IMR-90 (cell line): ENCODE results near the gene GMPPA. TPM values are rescaled to one million over a fixed set of nuclear protein-coding genes. Genes with fewer than 3 reads are reported as not detected.

Source experiments
- ATAC-seq: fragments of 200-7000 bp; cut with Tn5 transposase; 2 replicates; pipeline ENCODE4 v1.9.1; 2020; ENCODE audit warnings: low read depth, mild to moderate bottlenecking, moderate library complexity
- BruUV-seq: library from RNA; stranded (reverse); fragments of 400-500 nt; replicated peaks from 2 replicates; lab custom pipeline; 2021; lab: Mats Ljungman, UMichigan
- CTCF ChIA-PET: fragments of 300-600 bp; formaldehyde crosslinking; extraction: SDS; loops from one replicate; lab custom pipeline; 2021; ENCODE audit warnings: antibody characterized with exemption; lab: Yijun Ruan, JAX
- POLR2A ChIA-PET: fragments of 300-600 bp; sonication (Branson Sonifier 250); formaldehyde crosslinking; loops from one replicate; lab custom pipeline; 2022; ENCODE audit warnings: antibody characterized with exemption; ENCODE audit not compliant: unreplicated experiment; lab: Charles Lee
- DNase-seq: peaks from one replicate; pipeline ENCODE4 v3.0.0; 2013
- H2AFZ ChIP-seq: replicated peaks from 2 replicates; pipeline ENCODE3; 2013; ENCODE audit warnings: low read length, mild to moderate bottlenecking; ENCODE audit not compliant: poor library complexity
- H2AK5ac ChIP-seq: 2 replicates; pipeline ENCODE4 v1.6.1; 2013; ENCODE audit warnings: low read depth, low read length, inconsistent platforms
- H2AK9ac ChIP-seq: replicated peaks from 2 replicates; pipeline ENCODE3; 2013; ENCODE audit warnings: mild to moderate bottlenecking, low read depth, low read length, moderate library complexity; ENCODE audit not compliant: poor library complexity
- H2BK120ac ChIP-seq: 2 replicates; pipeline ENCODE4 v1.6.1; 2013; ENCODE audit warnings: low read depth, low read length, inconsistent platforms
- H2BK15ac ChIP-seq: 3 replicates; pipeline ENCODE4 v1.6.1; 2013; ENCODE audit warnings: low read depth, low read length, inconsistent platforms
- H2BK20ac ChIP-seq: 2 replicates; pipeline ENCODE4 v1.6.1; 2013; ENCODE audit warnings: low read depth, mild to moderate bottlenecking, inconsistent platforms, low read length, moderate library complexity
- H2BK5ac ChIP-seq: 2 replicates; pipeline ENCODE4 v1.6.1; 2013; ENCODE audit warnings: mild to moderate bottlenecking, low read depth, low read length, inconsistent platforms; ENCODE audit not compliant: poor library complexity, severe bottlenecking
- H3K14ac ChIP-seq: replicated peaks from 2 replicates; pipeline ENCODE4 v1.6.1; 2013; ENCODE audit warnings: low read depth, low read length, inconsistent platforms
- H3K18ac ChIP-seq: 2 replicates; pipeline ENCODE4 v1.6.1; 2013; ENCODE audit warnings: low read depth, low read length, control low read depth
- H3K23ac ChIP-seq: 2 replicates; pipeline ENCODE4 v1.6.1; 2013; ENCODE audit warnings: low read depth, low read length, inconsistent platforms
- H3K27ac ChIP-seq: 2 replicates; pipeline ENCODE4 v1.5.1; 2013; ENCODE audit warnings: mild to moderate bottlenecking, control low read depth, low read length; ENCODE audit not compliant: insufficient read depth
- H3K27me3 ChIP-seq: 2 replicates; pipeline ENCODE4 v1.6.1; 2013; ENCODE audit warnings: low read length; ENCODE audit not compliant: control insufficient read depth, insufficient read depth
- H3K36me3 ChIP-seq: 2 replicates; pipeline ENCODE4 v1.6.1; 2013; ENCODE audit warnings: low read length, mixed read lengths; ENCODE audit not compliant: control insufficient read depth, insufficient read depth
- H3K4ac ChIP-seq: 2 replicates; pipeline ENCODE4 v1.6.1; 2013; ENCODE audit warnings: low read depth, low read length, inconsistent platforms
- H3K4me1 ChIP-seq: 2 replicates; pipeline ENCODE4 v1.6.1; 2013; ENCODE audit warnings: low read length, mixed read lengths; ENCODE audit not compliant: control insufficient read depth, insufficient read depth
- H3K4me2 ChIP-seq: 2 replicates; pipeline ENCODE4 v1.6.1; 2013; ENCODE audit warnings: low read depth, mild to moderate bottlenecking, control low read depth, low read length, moderate library complexity
- H3K4me3 ChIP-seq: 2 replicates; pipeline ENCODE4 v1.5.1; 2013; ENCODE audit warnings: low read depth, mild to moderate bottlenecking, control low read depth, low read length, moderate library complexity; ENCODE audit not compliant: insufficient read depth
- H3K56ac ChIP-seq: 2 replicates; pipeline ENCODE4 v1.6.1; 2013; ENCODE audit warnings: low read length, inconsistent platforms; ENCODE audit not compliant: insufficient read depth; ENCODE audit errors: extremely low read depth
- H3K79me1 ChIP-seq, 2 experiments: 2 replicates each; pipeline ENCODE4 v1.6.1; 2013; ENCODE audit warnings: low read length in 2 of 2, inconsistent platforms in 1 of 2, low read depth in 1 of 2
- H3K9ac ChIP-seq: 2 replicates; pipeline ENCODE4 v1.6.1; 2013; ENCODE audit warnings: low read depth, low read length, control low read depth
- H3K9me1 ChIP-seq: 2 replicates; pipeline ENCODE4 v1.6.1; 2013; ENCODE audit warnings: low read length, inconsistent platforms; ENCODE audit not compliant: insufficient read depth
- H3K9me3 ChIP-seq: 2 replicates; pipeline ENCODE4 v1.6.1; 2013; ENCODE audit warnings: low read length; ENCODE audit not compliant: control insufficient read depth, insufficient read depth
- H4K20me1 ChIP-seq: 2 replicates; pipeline ENCODE4 v1.6.1; 2013; ENCODE audit warnings: low read length, inconsistent platforms; ENCODE audit not compliant: insufficient read depth
- H4K5ac ChIP-seq: 2 replicates; pipeline ENCODE4 v1.6.1; 2013; ENCODE audit warnings: mild to moderate bottlenecking, low read depth, low read length, control low read depth
- H4K8ac ChIP-seq, 2 experiments: 2 replicates each; pipeline ENCODE4 v1.6.1; 2013; ENCODE audit warnings: low read depth in 2 of 2, low read length in 2 of 2, control low read depth in 1 of 2, inconsistent platforms in 1 of 2
- H4K91ac ChIP-seq: 2 replicates; pipeline ENCODE4 v1.6.1; 2013; ENCODE audit warnings: low read depth, low read length, inconsistent platforms; ENCODE audit not compliant: insufficient read depth
- BHLHE40 ChIP-seq: fragments of 150-350 bp; IDR thresholded peaks from 2 replicates; pipeline ENCODE4 v1.6.1; 2016; ENCODE audit warnings: mild to moderate bottlenecking, low read depth, low read length
- CEBPB ChIP-seq: IDR thresholded peaks from 2 replicates; pipeline ENCODE4 v1.6.1; 2012; ENCODE audit warnings: low read depth, low read length, improper control_type of control experiment
- CHD1 ChIP-seq: IDR thresholded peaks from 2 replicates; pipeline ENCODE4 v1.6.1; 2012; ENCODE audit warnings: low read depth, low read length, improper control_type of control experiment
- FOS ChIP-seq: fragments of 150-350 bp; IDR thresholded peaks from 2 replicates; pipeline ENCODE4 v1.6.1; 2016; ENCODE audit warnings: low read depth, low read length
- MAFK ChIP-seq: IDR thresholded peaks from 2 replicates; pipeline ENCODE4 v1.6.1; 2012; ENCODE audit warnings: low read depth, low read length, improper control_type of control experiment
- MAZ ChIP-seq: IDR thresholded peaks from 2 replicates; pipeline ENCODE4 v1.6.1; 2012; ENCODE audit warnings: low read depth, mild to moderate bottlenecking, low read length, improper control_type of control experiment, moderate library complexity, borderline replicate concordance
- MXI1 ChIP-seq: IDR thresholded peaks from 2 replicates; pipeline ENCODE4 v1.6.1; 2012; ENCODE audit warnings: low read depth, mild to moderate bottlenecking, low read length, moderate library complexity, borderline replicate concordance
- NFE2L2 ChIP-seq: fragments of 150-350 bp; IDR thresholded peaks from 2 replicates; pipeline ENCODE4 v1.6.1; 2016; ENCODE audit warnings: low read depth, mild to moderate bottlenecking, low read length
- POLR2A ChIP-seq: IDR thresholded peaks from 2 replicates; pipeline ENCODE4 v1.6.1; 2012; ENCODE audit warnings: mild to moderate bottlenecking, low read depth, low read length
- RAD21 ChIP-seq: IDR thresholded peaks from 2 replicates; pipeline ENCODE4 v1.6.1; 2012; ENCODE audit warnings: low read length, improper control_type of control experiment
- RCOR1 ChIP-seq: IDR thresholded peaks from 2 replicates; pipeline ENCODE4 v1.6.1; 2012; ENCODE audit warnings: mild to moderate bottlenecking, low read length, improper control_type of control experiment; ENCODE audit not compliant: insufficient replicate concordance
- RFX5 ChIP-seq: IDR thresholded peaks from 2 replicates; pipeline ENCODE4 v1.8.0; 2012; ENCODE audit warnings: low read depth, mild to moderate bottlenecking, low read length, moderate library complexity
- SMC3 ChIP-seq: fragments of 150-350 bp; IDR thresholded peaks from 2 replicates; pipeline ENCODE4 v1.6.1; 2016; ENCODE audit warnings: low read depth, mild to moderate bottlenecking, antibody characterized with exemption, low read length, moderate library complexity
- WGBS, 2 experiments: methylation state at CpG; one replicate each; pipeline versions ENCODE4 v1.1.5 to v1.1.7; 2013; ENCODE audit warnings: missing lambda C conversion rate in 2 of 2; ENCODE audit not compliant: insufficient read length in 1 of 2; ENCODE audit errors: extremely low coverage in 2 of 2; 5-methylcytosine and 5-hydroxymethylcytosine counted together
- dilution Hi-C: fragments of 300-500 bp; cut with HindIII; formaldehyde crosslinking; loops from one replicate; pipeline ENCODE4 v1.14.3; 2018; ENCODE audit warnings: low sequenced_read_pairs; ENCODE audit not compliant: unreplicated experiment
- in situ Hi-C: fragments of 300-500 bp; cut with MboI; formaldehyde crosslinking; loops from 3 replicates; pipeline ENCODE4 v1.14.3; 2019; ENCODE audit warnings: low sequenced_read_pairs, inconsistent platforms, mixed read lengths
- intact Hi-C: fragments of 100-400 bp; cut with micrococcal nuclease; formaldehyde crosslinking; loops from 2 replicates; pipeline ENCODE4 v1.10.0; 2022
- polyA plus RNA-seq, 3 experiments: library from polyadenylated mRNA; depleted of rRNA; stranded (reverse); fragments of >200 nt; gene quantifications; 2 replicates each; pipeline ENCODE4 v1.2.3, GENCODE V29; 2012; ENCODE audit warnings: low replicate concordance in 1 of 3
- total RNA-seq: library from RNA; depleted of rRNA; stranded (reverse); fragments of >200 nt; gene quantifications from 2 replicates; pipeline ENCODE4 v1.2.3, GENCODE V29; 2012
- TF ChIP-seq, protein P1 (sequence below): fragments of 150-350 bp; IDR thresholded peaks from 2 replicates; pipeline ENCODE4 v1.6.1; 2017; ENCODE audit warnings: mild to moderate bottlenecking, antibody characterized with exemption, low read length, low read depth
- TF ChIP-seq, protein P2 (sequence below): conservative IDR thresholded peaks from 2 replicates; pipeline ENCODE4 v1.5.1; 2012; ENCODE audit warnings: mild to moderate bottlenecking, low read depth, low read length, improper control_type of control experiment
- TF ChIP-seq, protein P3 (sequence below): fragments of 150-350 bp; IDR thresholded peaks from 2 replicates; pipeline ENCODE4 v1.6.1; 2016; ENCODE audit warnings: low read depth, mild to moderate bottlenecking, low read length, moderate library complexity, borderline replicate concordance

Gene GMPPA
- total and polyA plus RNA-seq, 2 of the 4 experiments (the other 2 are of a cell fraction) = 103 to 134 TPM

DNA sequence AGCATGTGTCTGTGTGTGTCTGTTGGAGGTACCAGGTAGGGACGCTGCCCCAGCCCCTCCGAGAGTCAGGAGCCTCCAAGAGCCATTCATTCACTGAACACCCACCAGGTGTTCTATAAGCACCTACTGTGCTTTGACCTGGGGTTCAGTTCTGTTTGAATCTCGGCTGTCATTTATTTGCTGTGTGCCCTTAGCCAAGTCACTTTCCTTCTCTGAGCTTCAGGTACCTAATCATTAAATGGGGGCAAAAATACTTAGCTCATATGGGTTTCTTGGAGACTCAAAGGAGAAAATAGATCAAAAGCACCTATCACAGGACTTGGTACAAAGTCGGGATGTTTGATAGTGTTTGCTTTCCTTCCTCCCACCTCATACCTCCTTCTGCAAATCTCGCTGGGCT lies 28.8 kb downstream of the GMPPA start:
- Histone ChIP-seq H3K79me1 (no peaks in the 10 kb centered on the region), H4K20me1 (no peaks in the 10 kb centered on the region), H3K14ac (no peak overlapping the region), H3K4me3 (no peak overlapping the region), H3K36me3 (no peaks in the 10 kb centered on the region), H2BK15ac (no peak overlapping the region), H3K23ac (no peak overlapping the region), H4K91ac (no peak overlapping the region), H3K56ac (no peak overlapping the region), H3K9me3 (no peaks in the 10 kb centered on the region), H2BK20ac (no peak overlapping the region), H3K4me2 (no peak overlapping the region), H2AK9ac (no peak overlapping the region), H3K18ac (no peak overlapping the region), H3K27ac (no peak overlapping the region), H3K9me1 (no peaks in the 10 kb centered on the region), H2AFZ (no peak overlapping the region), H2BK120ac (no peak overlapping the region), H3K4ac (no peak overlapping the region), H2BK5ac (no peak overlapping the region), H3K4me1 (peaks cover 3% of the 10 kb centered on the region), H4K5ac (no peak overlapping the region), H2AK5ac (no peak overlapping the region), H4K8ac (no peak overlapping the region), H3K9ac (no peak overlapping the region), H3K27me3 (peaks cover 58% of the 10 kb centered on the region)
- in situ Hi-C loops = no loop called here
- DNase-seq (no peak), ATAC-seq (no peak)
- CTCF ChIA-PET = interaction anchor here (0.6 to 1.9 kb wide), 2 partner anchors 32 to 182 kb away, joined by 3 to 6 read pairs; a partner anchor contains a TSS
- TF ChIP-seq POLR2A (no peak), RAD21 (no peak), CHD1 (no peak), MAZ (no peak), RFX5 (no peak), CEBPB (no peak), SMC3 (no peak), RCOR1 (no peak), MAFK (no peak), FOS (no peak), MXI1 (no peak), NFE2L2 (no peak), BHLHE40 (no peak)
- TF ChIP-seq, protein P1, sequence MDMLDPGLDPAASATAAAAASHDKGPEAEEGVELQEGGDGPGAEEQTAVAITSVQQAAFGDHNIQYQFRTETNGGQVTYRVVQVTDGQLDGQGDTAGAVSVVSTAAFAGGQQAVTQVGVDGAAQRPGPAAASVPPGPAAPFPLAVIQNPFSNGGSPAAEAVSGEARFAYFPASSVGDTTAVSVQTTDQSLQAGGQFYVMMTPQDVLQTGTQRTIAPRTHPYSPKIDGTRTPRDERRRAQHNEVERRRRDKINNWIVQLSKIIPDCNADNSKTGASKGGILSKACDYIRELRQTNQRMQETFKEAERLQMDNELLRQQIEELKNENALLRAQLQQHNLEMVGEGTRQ = no peak
- TF ChIP-seq, protein P2, sequence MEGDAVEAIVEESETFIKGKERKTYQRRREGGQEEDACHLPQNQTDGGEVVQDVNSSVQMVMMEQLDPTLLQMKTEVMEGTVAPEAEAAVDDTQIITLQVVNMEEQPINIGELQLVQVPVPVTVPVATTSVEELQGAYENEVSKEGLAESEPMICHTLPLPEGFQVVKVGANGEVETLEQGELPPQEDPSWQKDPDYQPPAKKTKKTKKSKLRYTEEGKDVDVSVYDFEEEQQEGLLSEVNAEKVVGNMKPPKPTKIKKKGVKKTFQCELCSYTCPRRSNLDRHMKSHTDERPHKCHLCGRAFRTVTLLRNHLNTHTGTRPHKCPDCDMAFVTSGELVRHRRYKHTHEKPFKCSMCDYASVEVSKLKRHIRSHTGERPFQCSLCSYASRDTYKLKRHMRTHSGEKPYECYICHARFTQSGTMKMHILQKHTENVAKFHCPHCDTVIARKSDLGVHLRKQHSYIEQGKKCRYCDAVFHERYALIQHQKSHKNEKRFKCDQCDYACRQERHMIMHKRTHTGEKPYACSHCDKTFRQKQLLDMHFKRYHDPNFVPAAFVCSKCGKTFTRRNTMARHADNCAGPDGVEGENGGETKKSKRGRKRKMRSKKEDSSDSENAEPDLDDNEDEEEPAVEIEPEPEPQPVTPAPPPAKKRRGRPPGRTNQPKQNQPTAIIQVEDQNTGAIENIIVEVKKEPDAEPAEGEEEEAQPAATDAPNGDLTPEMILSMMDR = no peak
- TF ChIP-seq, protein P3, sequence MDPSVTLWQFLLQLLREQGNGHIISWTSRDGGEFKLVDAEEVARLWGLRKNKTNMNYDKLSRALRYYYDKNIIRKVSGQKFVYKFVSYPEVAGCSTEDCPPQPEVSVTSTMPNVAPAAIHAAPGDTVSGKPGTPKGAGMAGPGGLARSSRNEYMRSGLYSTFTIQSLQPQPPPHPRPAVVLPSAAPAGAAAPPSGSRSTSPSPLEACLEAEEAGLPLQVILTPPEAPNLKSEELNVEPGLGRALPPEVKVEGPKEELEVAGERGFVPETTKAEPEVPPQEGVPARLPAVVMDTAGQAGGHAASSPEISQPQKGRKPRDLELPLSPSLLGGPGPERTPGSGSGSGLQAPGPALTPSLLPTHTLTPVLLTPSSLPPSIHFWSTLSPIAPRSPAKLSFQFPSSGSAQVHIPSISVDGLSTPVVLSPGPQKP = no peak
- POLR2A ChIA-PET = no interaction called here
- WGBS, 2 experiments = no CpG with 5 or more reads among the region's 5 CpGs
- dilution Hi-C loops = no loop called here
- intact Hi-C loops = no loop called here
- no TSS peak for BruUV-seq
